Islet of Langerhans (tissue), 1 donor: ENCODE results near the gene ZBTB46.
"Not testable (repeated sequence)": the region's sequence is repeated elsewhere in the genome, so short reads cannot be mapped to it uniquely, and the experiment has no call there.

Source experiments
- FAIRE-seq: peaks from one replicate; lab custom pipeline; 2011; peaks lifted over from hg19 to GRCh38; lab: Jason Lieb, UNC

ZBTB46 gene

GRCh38 chr20:63830841-63831588, at the start of gene ZBTB46:
Gene ZBTB46, minus strand, starts transcription at chr20:63831264. Its CDS starts 40,507 bp downstream, at chr20:63790757.
- no peak for FAIRE-seq

- no peak for FAIRE-seq
These were observed 48.0 kb upstream of the ZBTB46 start for GRCh38 chr20:63878899-63879663.

- FAIRE-seq: no peak
These were observed 46.8 kb upstream of the ZBTB46 start for GRCh38 chr20:63877755-63878470.

GRCh38 chr20:63876489-63877036, 45.5 kb upstream of the ZBTB46 start:
- FAIRE-seq: no peak

GRCh38 chr20:63874241-63874640, 43.2 kb upstream of the ZBTB46 start:
- FAIRE-seq: not testable (repeated sequence)

GRCh38 chr20:63873477-63873971, 42.5 kb upstream of the ZBTB46 start:
- no peak for FAIRE-seq

GRCh38 chr20:63868264-63868663, 37.2 kb upstream of the ZBTB46 start:
- FAIRE-seq: no peak

GRCh38 chr20:63867042-63867441, 36.0 kb upstream of the ZBTB46 start:
- FAIRE-seq: not testable (repeated sequence)

GRCh38 chr20:63864978-63865640, 34.0 kb upstream of the ZBTB46 start, which contains the start of gene TPD52L2:
Gene TPD52L2, plus strand, starts transcription at chr20:63865270. Its CDS starts 96 bp downstream, at chr20:63865366.
- peak; percentile 90 for FAIRE-seq

- FAIRE-seq: no peak
These were observed 33.5 kb upstream of the ZBTB46 start for GRCh38 chr20:63864545-63864977.

- FAIRE-seq: no peak
These were observed 32.9 kb upstream of the ZBTB46 start for GRCh38 chr20:63863798-63864544.

GRCh38 chr20:63863021-63863797, 32.1 kb upstream of the ZBTB46 start:
- FAIRE-seq: no peak

- no peak for FAIRE-seq
These were observed 31.2 kb upstream of the ZBTB46 start for GRCh38 chr20:63861981-63862901.

- no peak for FAIRE-seq
These were observed 30.4 kb upstream of the ZBTB46 start, which contains the start of gene ABHD16B for GRCh38 chr20:63861365-63861934. Gene ABHD16B, plus strand, starts transcription at chr20:63861498. Its CDS starts 43 bp downstream, at chr20:63861541.

GRCh38 chr20:63860325-63861051, 29.4 kb upstream of the ZBTB46 start:
- FAIRE-seq: no peak

- no peak for FAIRE-seq
These were observed 28.2 kb upstream of the ZBTB46 start for GRCh38 chr20:63859166-63859699.

- no peak for FAIRE-seq
These were observed 27.5 kb upstream of the ZBTB46 start for GRCh38 chr20:63858393-63859165.
